22Rv1 (cell line): ENCODE results near the gene MTERF1.

Experiments
- CTCF ChIP-seq: fragments of 450-650 bp; IDR thresholded peaks from 2 replicates; pipeline ENCODE4 v1.5.1; 2017; ENCODE audit warnings: mild to moderate bottlenecking
- ZFX ChIP-seq: fragments of 450-650 bp; IDR thresholded peaks from 2 replicates; pipeline ENCODE4 v1.6.1; 2017; ENCODE audit warnings: antibody characterized with exemption, borderline replicate concordance

- TF ChIP-seq CTCF = no peak
- no peak for TF ChIP-seq ZFX
Measured at GRCh38 chr7:91832493-91833045, 47.9 kb downstream of the MTERF1 start.
